Activated naive CD4-positive, alpha-beta T cell treated with anti-CD3 and anti-CD28 coated beads, Interleukin-2, amount 50 U/mL, for 16 hours (primary cell): ENCODE data around the gene TEK.

Source experiments
- DNase-seq: peaks from one replicate; pipeline ENCODE4 v3.0.0-alpha.2; 2020

Gene TEK

GRCh38 chr9:27125030-27125429, 16.0 kb downstream of the TEK start:
- DNase-seq = no peak

DNA sequence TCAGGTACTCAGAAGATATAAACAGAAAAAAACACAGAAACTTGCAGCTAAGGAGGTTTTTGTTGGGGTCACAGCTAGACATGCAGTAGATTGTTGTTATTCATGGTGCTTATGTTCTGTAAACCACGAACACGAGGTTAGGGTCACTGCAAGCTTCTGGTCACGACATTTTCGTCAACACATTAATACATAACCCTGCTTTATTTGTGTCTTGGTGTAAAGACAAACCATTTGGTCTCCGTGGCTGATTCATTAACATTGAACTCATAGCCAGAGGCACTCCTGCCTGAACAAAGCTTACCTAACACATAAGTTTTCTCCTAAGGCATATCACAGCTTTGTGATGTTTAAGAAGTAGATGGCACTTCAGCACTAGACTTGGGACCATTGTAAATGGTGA, 16.9 kb downstream of the TEK start:
- DNase-seq = no peak

- no peak for DNase-seq
These were observed 17.6 kb downstream of the TEK start for GRCh38 chr9:27126670-27127069.

GRCh38 chr9:27129221-27129620, 20.2 kb downstream of the TEK start:
- DNase-seq = no peak

- no peak for DNase-seq
These were observed 22.7 kb downstream of the TEK start for GRCh38 chr9:27131731-27132130.

DNA sequence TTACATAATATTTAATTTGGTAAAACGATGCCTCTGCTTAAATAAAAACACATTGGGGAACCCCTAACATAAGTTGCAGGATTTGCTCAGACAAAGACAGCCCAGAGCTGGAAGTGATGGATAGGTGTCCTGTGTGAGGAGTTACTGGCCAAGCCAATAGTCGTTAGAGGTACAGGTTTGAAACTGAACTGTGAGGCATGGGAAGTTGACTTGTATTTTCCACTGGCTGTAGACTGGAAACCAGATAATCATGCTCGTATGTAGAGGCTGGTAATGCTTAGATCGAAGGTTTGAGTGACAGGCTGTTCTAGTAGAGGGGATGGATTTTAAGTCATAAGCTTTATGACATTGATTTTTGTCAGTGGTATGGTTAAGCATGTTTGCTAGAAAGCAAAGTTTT, 24.8 kb downstream of the TEK start:
- no peak for DNase-seq

DNA sequence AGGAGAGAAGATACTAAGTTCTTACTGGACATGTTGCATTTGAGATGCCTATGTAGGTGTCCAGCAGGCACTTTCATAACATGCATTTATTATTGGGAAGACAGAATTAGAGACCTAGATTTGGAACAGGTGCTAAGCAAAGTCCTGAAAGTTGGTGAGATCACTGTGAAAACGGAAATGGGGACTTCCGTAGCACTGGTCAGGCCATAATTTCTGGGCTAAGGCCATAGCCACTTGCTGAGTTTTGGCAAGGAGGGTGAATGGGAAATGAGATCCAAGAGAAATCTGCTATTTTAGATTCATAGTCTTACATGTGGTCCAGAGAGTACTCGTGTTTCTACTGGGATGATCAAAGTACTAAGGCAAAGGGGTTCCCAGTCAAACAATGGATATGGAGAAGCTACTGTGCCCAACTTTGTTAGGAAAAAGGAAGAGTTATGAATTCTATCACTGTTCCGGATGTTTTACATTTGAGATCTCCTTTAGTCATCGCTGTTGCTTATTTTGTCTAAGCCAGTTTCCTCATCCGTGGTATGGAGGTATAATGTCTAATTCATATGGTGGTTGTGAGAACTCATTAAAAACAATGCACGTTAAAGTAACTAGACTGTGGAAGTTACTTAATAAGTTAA, 33.4 kb downstream of the TEK start:
- no peak for DNase-seq

- no peak for DNase-seq
These were observed 36.1 kb downstream of the TEK start for GRCh38 chr9:27145143-27145542.

- DNase-seq = no peak
These were observed 40.6 kb downstream of the TEK start for GRCh38 chr9:27149651-27150050.

GRCh38 chr9:27150746-27151406, 41.9 kb downstream of the TEK start:
- DNase-seq = no peak

DNA sequence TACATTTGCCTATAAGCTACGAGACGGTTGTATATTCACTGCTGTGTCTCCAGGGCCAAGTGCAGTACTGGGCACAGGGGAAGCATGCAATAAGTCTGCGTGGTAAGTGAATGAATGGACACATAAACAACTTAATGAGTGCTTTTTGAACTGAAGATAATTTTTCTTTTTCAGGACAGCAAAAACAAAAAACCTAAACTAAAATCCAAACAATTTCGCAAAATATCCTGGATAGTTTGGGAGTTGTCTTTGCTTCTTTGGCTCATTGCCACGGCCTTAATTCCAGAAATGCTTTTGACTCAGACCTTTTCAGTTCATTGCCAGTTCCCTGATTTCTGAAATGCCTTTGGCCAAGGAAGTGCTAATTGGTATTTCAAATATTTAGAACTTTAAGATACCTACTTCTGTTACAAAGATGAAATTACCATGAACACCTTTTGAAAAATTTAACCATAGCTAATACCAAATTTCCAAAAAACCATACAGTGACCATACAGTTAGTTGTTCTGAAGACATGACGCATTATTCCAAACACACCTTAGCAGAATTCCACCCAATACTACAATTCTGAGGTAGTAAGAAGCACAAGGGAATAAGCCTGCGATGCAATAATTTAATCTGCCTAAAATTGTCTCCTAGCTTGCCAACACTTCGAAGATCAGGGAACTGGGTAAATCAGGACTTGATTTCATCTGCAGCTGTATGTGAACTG, 42.8 kb downstream of the TEK start:
- DNase-seq = no peak

DNA sequence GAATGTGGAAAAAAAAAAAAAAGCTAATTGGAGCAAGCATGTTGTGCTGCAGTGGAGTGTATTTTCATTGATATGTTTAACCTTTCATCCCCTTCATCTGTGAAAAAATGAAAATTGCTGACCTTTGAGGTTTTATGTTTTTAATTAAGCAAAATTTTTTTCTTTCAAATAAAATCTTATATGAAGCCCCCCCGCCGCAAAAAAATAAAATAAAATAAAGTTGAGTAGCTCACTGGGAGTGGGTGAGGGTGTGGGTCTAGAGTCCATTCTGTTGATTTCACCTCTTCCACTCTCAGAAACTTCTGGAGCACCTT, 43.3 kb downstream of the TEK start:
- DNase-seq = no peak

- DNase-seq = no peak
These were observed 45.9 kb downstream of the TEK start for GRCh38 chr9:27154908-27155307.

GRCh38 chr9:27157097-27157496, 48.1 kb downstream of the TEK start:
- no peak for DNase-seq

GRCh38 chr9:27157736-27158135, 48.7 kb downstream of the TEK start:
- no peak for DNase-seq

DNA sequence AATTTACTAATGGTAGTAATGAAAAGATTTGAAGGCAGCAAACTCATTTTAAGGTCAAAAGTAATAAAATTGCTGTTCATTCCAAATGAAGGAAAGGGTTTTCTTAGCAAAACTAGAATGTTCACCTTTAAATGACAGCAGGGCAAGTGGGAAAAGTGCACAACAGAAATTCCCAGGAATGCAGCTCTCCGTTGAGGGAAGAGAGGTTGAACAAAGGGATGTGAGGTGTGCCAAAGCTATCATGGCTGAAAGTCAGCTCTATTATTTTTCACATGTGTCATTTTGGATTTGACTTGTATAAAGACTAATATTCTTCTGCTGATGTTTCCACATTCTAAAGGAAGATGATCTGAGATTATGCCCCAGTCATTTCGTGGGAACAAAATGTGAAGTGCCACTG, 51.6 kb downstream of the TEK start:
- no peak for DNase-seq

DNA sequence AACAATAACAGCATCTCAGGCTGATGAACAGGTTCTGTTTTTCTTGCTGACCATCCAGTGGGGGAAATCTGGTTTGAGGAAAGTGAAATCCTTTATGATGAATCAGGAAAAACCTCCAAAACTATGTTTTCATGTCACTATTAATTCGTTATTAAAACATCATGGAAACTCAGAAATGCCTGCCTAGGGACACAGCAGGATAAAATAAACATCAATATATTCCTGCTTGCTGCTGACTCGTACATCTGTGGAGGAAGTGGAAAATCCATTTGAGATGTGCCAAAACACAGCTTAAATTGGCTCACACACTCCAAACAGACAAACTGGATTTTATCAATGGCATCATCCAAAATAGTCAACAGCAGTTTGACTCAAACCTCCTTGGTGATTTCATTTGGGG, 53.0 kb downstream of the TEK start:
- DNase-seq = no peak

DNA sequence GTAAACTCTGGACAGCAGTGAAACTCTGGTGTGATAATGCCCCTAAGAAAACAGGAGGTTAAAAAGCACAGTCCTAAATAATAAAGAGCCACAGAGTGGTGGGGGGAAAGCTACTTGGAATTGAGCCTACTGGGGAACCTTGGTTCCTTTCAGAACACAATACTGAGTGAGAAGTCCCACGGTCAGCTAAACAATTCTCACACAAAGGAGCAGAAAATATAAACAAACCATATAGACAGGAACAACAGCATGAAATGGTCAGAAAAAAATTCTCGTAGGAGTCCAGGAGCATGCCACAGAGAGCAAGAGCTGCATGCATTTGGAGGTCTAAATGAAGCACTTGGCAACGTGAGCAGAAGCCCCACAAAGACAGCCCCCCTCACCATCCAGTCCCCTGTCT, 56.0 kb downstream of the TEK start:
- DNase-seq = no peak

- DNase-seq = no peak
These were observed 56.6 kb downstream of the TEK start for GRCh38 chr9:27165670-27166069.

GRCh38 chr9:27168496-27168895, 59.5 kb downstream of the TEK start:
- DNase-seq = no peak

- no peak for DNase-seq
These were observed 59.9 kb downstream of the TEK start for GRCh38 chr9:27168951-27169350.

GRCh38 chr9:27176971-27177370, 67.9 kb downstream of the TEK start:
- no peak for DNase-seq

DNA sequence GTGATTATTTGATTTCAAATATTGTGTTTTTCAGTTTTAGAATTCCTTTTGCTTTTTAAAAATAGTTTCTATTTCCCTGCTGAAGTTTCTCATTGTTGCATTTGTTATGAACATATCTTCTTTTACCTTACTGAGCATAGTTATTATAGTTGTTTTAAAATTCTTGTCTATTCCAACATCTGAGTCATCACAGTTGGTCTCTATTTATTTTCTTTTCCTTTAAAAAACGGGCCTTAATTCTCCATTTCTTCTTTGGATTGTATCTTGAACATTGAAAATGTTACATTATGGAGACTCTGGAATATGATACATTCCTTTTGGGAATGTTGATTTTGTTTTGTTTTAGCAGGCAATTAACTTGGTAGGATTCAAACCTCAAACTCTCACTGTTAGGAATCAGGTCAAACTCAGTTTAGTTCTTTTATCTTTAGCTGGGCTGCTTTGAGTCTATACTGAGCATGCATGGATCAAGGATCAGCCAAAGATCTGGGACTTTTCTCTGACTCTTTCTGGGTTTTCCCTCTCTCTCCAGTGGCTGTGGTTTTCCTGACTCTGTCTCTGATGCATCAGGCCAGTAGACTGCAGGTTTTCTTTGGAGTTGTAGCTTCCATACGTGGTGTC, 70.3 kb downstream of the TEK start:
- DNase-seq = no peak

- no peak for DNase-seq
These were observed 72.4 kb downstream of the TEK start for GRCh38 chr9:27181381-27181780.
